Adrenal gland (tissue), 5 donors: ENCODE measurements around the gene ZNF235.

Experiments used
- CTCF ChIP-seq, 6 experiments: fragments of 450-650 bp in 4 of 6; fragments of 200-600 bp in 2 of 6; sonication (generic) in 1 of 6; IDR thresholded peaks; 1 replicate in 5 of 6; 2 replicates in 1 of 6; pipeline versions ENCODE4 v1.5.1 to v1.8.0; 2016 to 2021; ENCODE audit warnings: antibody characterized with exemption in 6 of 6, mild to moderate bottlenecking in 2 of 6, moderate library complexity in 1 of 6
- POLR2A ChIP-seq, 2 donors: fragments of 450-650 bp; IDR thresholded peaks; one replicate each; pipeline ENCODE4 v1.6.1; 2017; ENCODE audit warnings: antibody characterized with exemption in 2 of 2, mild to moderate bottlenecking in 2 of 2, moderate library complexity in 1 of 2
- donor health status: DM: no; HTN: no; CAD: no.

GRCh38 chr19:44280916-44281315 is 23.9 kb downstream of the ZNF235 start:
- TF ChIP-seq CTCF (IDR thresholded peaks at IDR 0.05) = no peak
- no peak for TF ChIP-seq POLR2A (IDR thresholded peaks at IDR 0.05)
